NCI-H128 (cell line): ENCODE data around the gene P2RY6.

ENCODE experiments used
- DNase-seq: peaks from one replicate; lab custom pipeline; 2025; ENCODE audit not compliant: unreplicated experiment; lab: John Stamatoyannopoulos, UW

P2RY6 gene

DNA sequence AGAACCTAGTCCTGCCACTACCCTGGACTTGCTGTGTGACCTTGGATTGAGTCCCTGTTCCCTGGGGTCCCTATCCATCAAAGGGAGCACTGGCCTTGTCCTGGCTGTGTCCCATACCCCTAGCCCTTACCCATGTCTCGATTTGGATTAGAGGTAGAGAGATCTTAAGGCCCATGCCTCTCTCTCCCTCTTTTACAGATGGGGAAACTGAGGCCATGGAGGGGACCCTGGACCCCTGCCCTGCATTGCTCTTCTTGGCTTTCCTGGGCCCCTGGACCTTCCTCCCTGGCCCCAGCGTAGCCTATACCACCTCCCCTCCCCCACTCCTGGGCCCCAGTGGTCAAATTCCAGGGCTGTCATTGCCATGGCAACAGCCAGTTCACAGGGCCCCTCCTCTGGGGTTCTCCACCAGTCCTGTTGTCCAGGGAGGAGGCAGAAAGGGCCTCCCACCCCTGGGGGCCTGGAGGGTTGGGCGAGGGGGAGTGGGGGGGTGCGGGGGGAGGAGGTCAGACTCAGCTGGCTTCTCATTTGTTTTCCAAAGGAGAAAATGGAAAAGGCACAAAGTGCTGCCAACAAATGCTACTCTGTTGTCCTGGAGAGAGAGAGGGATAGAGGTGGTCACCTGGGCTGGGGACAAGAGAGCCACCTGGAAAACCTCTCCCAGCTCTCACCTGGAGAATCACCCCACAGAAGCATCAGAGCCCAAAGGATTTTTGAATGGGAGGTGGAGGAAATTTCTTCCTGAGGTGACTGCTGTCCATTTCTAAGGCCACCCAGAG is 59.2 kb downstream of the P2RY6 start:
- DNase-seq = no peak

DNA sequence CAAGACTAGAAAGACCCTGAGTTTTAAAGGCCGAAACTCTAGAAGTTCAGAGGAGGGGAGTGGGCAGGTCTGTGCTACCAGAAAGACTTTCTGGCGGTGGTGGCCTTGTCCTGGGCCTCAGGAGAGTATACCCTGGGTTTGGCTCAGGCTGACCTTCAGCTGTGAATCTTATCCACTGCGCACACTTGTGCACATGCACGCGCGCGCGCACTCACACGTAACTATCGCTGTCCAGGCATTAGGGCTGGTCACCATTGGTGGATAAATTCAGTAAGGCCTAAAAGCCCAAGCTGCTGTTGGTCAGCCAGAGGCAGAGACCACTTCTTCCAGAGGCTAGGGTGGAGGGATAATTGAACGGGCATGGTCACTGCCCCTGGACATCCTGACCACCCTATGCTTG is 61.0 kb downstream of the P2RY6 start:
- DNase-seq = no peak

DNA sequence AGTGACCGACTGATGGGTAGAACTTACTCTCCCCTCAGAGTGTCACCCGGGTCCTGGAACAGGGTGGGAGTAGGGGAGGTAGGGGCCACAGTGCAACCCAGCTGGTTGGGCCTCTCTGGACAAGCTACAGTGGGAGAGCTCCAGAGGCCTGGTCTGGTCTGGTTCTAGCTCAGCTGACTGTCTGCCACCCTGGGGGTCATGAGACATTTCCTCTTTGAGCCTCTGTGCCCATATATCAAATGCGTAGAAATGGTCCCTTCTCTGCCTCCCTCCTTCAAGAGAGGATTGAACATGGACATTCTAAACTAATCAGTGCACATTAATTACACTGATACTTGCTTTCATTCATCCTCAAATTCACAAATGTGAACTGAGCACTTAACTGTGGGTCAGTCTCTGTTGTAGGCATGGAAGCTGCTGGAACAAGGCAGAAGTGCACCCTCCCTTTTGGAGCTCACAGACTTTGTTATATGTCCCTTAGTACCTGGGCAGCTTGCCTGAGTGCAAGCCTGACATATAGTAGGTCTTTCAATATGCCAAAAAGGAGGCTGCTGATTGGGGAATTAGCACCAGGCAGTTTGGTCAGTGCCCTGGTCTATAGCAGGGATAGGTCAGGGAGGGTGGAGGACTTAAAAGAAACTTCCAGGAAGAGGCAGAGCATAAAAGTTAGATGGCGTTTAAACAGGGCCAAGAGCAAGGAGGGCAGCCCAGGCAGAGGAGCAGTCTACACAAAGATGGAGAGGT is 61.7 kb downstream of the P2RY6 start:
- no peak for DNase-seq

DNA sequence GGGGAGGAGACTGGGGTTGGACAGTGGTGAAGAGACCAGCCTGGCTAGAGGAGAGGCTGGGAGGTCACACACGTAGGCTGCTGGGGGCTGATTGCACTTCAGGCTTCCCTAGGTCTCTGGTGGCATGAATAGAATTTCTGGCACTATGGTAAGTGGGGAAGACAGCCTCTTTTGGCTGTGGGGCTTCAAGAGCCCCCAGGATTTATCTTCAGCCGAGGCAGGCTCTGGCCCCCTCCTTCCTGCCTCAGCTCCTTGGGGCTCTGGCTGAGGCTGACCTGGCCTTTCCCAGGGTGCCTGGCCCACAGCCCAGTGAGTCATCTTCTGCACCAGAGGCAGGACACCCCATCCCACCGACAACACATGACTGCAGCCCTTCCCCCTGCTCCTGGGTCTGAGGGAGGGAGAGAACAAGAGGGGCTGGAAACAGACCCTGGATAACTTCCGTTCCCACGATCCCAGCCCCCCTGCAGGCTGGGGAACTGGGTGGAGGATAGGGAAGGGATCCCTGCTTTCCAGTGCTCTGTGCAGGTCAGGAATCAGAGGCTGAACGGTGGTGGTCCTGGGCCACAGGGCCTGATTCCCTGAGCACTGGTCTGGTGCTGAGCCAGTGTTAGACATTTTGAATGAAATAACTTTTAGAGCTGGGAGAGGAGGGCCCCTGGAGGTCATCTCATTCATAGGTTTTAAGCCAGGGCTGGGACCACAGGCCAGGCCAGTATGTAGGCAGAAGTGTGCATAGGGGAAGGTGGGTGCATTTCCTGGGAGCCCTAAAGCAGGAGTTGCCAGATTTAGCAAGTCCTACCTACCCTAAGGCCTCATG is 62.5 kb downstream of the P2RY6 start:
- no peak for DNase-seq

DNA sequence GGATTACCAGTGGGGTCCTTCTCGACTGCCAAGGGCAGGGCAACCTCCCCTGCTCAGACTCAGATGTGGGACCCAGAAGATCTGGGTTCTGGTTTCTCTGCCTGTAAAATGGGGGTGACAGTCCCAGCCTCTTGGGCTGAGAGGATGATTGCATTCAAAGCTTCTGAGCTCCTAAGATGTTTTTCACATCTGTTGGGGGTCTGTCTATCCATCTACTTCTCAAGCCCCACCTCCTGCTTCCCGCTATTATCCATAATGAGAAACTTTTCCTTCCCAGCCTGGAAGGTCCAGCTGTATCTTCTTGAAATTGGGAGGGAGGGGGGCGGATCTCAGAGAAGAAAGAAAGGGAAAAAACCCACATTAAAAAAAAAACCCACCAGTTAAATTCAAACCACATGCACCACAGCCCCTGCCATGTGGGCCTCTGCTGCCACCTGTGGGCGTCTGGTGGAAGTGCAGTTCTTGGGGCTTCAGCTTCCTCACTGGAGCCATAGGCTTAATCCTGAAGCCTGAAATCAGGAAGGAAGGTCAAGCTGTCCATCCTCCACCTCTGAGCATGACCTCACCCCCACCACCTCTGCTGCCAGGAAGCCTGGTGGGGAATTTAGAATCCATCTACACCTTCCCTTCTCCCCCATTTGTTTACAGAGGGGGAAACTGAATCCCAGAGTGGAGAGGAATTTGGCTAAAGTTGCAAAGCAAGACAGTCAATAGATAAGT is 63.2 kb downstream of the P2RY6 start:
- peak; percentile 52 for DNase-seq

DNA sequence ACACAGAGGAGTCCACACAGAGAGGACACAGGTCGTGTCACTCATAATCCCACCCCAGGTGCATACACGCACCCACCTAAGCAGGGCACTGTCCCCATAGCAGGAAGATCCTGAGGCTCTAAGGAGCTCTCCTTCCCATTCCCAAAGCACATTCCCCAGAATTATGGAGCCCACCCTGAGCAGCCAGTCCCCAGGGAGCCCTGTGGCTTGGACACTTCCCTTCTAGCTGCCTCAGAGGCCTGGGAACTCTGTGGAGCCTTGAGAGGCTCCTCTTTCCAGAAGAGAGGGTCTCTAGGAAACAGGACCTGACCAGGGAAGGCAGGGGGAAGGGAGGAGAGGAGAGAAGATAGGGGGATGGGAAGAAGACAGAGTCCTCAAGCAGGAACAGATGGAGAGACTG is 65.7 kb downstream of the P2RY6 start:
- no peak for DNase-seq

DNA sequence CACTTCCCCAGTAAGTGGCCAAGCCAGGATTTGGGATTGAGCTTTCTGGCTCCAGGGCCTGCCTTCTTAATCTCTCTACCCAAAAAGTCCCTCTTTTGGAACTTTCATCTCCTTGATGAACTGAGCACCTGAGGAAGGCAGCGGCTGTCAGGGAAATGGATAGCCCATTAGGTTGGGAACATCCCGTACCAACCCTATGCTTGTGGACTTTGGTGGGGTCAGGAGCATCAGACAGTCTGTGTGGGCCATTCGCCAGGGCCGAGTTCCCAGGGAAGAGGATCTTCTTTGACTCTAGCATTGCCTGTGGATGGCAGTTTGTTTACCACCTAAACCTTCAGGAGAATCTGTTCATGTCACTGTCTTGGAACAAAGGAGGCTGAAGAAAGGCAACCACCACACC is 66.1 kb downstream of the P2RY6 start:
- DNase-seq = no peak

DNA sequence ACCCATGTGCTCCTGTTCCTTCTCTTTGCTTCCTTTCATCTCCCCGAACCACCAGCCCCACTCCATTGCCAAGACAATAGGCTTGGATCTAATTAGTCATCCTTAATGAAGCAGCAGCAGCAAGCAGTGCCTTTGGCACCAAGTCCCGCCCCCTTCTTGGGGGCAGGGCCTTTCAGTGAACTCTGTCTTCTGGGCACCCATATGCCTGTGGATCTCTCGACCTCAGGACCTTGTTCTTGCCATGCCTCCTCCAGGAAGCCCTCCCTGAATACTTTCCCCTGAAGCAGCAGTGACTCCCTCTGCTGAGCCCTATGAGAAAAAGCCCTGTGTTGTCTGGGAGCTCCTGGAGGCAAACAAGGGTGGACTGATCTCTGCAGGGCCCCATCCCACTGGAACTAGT is 68.0 kb downstream of the P2RY6 start:
- no peak for DNase-seq

DNA sequence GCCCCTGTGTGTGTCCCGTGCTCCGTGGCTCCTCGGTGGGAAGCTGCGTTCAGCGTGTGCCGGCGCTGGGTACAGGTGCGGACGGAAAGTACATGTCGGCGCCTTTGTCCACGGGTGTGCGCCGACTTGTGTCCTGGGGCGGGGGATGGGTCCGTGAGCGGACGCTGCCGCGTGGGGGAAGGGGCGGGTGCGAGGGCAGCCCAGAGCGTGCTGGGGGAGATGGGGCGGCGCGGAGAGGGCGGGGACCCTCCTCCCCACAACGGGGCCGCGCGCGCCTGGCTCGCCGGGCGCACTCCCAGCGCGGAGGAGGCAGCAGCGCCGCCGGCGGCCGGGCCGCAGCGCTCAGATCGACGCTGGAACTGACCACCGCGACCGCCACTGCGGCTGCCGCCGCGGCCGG is 70.5 kb downstream of the P2RY6 start:
- no peak for DNase-seq

DNA sequence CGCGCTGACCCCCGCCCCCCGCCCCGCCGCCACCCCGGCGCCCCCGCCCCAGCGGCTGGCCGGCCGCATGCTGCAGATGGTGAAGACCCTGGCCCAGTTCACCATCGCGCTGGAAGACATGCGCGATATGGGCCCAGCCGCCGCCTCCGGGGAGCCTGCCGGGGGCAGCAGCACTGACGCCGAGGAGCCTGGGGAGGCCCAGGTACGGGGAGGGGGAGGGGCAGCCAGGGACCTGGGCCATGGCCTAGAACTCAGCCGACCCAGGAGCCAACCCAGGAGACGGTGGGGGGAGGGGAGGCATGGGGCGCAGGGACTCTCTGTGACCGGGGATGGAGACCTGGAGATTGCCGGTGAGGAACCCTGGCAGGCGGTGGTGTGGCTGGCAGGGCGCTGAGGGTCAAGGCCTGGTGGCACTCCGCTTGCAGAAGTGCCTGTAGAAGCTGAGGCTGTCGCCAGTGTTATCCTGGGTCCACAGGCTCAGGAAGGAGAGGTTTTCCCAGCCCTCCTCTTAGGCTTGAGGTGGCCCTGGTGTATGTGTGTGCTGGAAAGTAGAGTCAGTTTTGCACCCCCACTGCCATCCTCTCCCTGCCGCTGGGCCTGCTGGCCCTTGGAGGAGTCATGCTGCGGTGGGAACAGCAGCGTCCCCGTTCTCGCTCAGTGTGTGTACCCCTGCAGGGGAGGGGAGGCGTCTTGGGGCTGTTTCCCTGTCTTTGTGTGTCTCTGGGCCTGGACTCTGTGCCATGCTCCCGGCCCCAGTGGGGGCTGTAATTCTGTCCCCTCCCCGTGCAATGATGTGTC is 71.1 kb downstream of the P2RY6 start:
- DNase-seq = no peak

DNA sequence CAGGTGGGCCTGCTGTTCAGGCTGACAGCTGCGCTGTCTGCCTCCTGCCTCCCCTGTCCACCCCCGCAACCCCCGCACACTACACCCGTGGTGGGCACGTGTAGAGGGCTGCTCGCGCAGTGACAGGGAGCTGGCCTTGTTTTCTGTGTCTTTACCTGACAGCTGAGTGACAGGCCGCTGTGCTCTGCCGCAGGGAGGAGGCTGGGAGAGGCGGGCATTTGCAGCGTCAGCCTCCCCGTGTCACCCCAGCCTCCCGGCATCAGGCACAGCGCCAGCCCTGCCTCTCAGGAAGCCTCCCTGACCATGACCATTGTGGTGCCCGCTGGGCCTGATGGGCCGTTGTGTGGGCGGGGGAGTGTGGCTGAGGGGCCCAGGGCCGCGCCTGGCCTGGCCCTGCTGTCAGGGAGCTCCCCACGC is 72.1 kb downstream of the P2RY6 start:
- no peak for DNase-seq

DNA sequence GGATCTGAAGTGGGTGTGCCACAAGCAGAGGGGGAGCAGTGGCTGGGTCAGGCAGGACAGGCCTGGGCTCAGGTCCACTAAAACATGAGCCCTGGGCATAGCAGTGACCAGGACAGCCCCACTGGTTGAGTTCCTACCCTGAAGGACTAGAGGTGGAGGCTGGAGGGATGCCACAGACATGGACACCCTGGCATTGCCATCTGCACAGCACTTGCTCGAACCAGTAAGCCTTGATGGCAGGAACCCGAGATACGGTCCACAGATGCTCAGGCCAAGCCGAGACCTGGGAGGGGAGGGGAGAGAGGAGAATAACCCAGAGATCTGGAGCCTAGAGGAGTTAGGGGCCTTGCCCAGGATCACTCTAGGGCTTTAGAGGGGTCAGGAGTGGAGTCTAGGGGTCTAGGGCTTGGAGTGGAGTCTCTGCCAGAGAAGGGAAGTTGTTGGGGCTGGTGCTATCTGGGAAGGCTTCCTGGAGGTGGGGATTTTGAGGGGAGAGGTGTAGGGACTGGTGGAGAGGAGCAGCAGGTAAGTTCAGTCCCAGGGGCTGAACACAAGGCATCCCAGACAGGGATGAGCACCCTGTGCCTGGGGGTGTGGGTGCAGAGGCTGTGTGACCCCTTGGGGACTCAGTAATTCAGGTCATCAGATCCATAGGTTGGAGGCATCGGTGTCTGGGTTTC is 73.5 kb downstream of the P2RY6 start:
- DNase-seq = no peak

DNA sequence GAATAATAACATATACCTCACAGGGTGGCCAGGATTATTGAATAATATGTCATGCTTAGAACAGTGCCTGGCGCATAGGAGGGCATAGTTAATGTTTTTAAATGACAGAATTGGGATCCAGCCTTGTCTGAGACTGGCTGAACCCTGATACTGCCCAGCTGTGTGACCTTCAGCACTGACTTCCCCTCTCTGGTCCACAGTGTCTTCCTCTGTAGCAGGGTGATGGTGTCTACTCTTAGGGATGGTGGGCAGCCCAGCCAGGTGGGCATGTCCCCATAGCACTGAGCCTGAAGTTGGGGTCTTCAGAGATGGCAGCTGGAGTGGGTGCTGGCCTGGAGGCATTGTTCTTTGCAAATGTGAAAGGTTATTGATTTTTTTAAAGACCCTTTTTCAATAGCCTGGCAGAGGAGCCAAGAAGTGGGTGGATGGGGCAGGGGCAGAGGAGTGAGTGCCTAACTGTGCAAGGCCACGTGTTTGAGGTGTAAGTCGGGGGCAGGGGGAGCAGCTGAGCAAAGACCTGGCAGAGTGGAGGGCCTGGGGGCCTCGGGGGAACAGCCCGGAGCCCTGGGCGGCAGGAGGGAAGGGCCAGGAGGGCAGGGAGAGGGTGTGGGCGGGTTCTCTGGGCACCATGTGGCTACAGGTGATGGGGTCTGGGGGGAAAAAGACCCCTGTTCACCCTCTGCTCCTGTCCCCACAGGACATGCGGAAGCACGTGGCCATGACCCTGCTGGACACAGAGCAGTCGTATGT is 74.2 kb downstream of the P2RY6 start:
- no peak for DNase-seq

DNA sequence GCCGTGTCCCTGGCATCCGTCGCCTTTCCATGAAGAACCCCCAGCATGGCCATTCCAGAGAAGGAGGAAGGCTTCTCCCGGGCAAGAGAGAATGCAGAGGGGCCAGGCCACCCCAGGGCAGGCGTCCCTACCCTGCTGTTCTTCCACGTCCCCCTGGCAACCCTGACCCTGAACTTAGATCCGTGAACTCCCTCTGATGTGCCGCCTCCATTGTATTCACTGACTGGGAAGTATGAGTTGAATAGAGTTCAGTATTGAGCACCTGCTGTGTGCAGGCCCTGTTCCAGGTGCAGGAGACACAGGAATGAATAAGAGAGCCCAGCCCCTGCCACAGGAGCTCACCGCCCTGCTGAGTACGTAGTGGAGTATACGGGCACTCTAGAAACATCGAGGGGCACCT is 74.9 kb downstream of the P2RY6 start:
- no peak for DNase-seq
